ENCODE data around the gene IL33.

DNA sequence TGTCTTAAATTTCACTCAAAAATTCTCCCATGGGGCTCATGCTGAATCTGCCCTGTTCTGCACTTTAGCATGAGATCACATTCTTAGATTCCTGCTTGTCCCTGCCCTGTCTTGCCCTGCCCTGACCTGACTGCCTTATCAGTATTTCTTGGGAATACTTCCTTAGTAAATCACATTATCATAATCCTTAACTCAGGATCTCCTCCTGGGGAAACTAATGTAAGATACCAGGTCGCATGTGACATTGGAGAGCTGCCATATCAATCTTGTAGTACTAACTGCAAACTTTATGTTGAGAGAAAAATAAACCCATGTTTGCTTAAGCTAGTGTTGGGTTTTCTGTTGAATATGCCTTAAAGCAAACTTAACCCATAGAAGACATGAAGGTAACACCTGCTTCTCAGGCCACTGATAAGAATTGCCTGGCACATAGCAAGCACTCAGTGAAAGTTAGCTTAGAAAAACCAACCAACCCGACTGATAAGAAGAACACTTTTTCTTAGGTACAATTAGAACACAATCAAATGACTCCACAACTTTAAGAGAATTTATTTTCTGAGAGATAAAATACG is 53.3 kb downstream of the IL33 start:
- TF ChIP-seq CTCF (IDR thresholded peaks at IDR 0.05) (no peak), POLR2A (IDR thresholded peaks at IDR 0.05) (no peak)

All from body of pancreas (tissue), 4 donors.